Stimulated activated CD8-positive, alpha-beta memory T cell treated with anti-CD3 and anti-CD28 coated beads, Interleukin-4, amount 100 ng/mL, for 24 hours (primary cell): ENCODE results near the gene KCNA10.

Experiments used
- DNase-seq: peaks from one replicate; pipeline ENCODE4 v3.0.0-alpha.2; 2020; ENCODE audit warnings: low read depth

The KCNA10 gene

DNA sequence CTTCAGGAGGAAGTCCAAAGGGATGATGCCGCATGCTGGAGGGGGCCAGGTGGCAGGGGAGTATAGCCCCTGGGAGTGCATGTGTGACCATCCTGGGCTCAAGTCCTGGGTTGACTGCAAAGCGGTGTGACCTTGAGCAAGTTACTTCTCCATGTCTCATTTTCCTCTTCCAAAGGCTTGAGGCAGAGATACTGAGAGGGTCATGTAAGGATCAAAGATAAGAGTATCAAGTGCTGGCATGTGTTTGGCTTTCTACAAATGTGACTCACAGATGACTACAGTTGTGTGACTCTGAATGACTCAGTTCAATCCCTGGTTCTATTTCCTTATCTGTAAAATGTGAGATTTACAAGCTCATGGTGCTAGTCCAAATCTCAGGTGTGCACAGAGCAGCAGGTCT lies 41.9 kb downstream of the KCNA10 start:
- no peak for DNase-seq

DNA sequence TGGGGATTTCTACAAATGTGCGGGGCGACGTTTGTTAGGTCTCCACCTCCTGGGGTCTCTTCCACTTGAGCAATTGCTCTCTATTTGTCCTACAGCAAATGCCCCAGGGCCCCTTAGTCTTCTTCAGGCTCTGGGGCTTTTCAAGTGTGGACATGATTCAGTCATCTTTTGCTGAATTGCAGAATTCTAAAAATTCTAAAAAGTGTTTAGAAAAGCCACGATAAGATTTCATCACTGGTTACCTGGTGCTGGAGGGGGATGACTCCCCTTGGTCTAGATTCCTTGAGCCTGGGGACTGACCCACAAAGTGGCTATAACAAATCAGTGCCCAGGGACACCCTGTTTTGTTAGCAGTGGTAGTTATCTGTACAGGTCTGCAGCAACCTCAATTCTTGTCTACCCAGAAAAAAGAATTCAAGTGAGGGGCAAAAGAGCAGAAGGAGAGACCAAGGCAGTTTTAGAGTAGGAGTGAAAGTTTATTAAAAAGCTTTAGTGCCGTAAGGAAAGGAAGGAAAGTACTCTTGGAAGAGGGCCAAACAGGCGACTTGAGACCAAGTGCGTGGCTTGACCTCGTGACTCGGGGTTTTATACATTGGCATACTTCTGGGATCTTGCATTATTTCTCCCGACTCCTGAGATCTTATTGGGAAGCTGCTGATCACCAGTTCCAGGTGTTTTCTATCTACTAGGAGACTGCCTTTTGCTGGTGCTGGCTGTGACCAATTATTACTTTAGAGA lies 42.8 kb downstream of the KCNA10 start:
- DNase-seq: no peak

GRCh38 chr1:110475362-110476027 lies 43.5 kb downstream of the KCNA10 start:
- DNase-seq: no peak

DNA sequence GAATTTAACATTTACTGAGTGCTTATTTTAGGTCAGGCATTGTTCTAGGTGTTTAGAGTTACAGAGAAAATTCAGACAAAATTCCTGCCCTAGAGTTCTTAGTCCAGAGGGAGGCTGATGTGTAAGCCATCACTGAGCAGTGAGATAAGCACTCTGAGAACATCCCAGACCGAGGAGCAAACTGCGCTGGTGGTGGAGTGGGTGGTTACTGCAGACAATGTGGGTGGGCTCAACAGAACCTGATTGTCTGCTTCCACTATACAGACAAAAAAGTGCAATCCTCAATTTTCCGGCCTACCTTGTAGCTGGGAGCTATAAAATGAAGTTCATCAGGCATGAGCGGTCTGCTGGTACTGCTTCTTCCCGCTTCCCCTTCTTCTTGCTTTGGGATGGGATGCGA lies 44.5 kb downstream of the KCNA10 start:
- no peak for DNase-seq

DNA sequence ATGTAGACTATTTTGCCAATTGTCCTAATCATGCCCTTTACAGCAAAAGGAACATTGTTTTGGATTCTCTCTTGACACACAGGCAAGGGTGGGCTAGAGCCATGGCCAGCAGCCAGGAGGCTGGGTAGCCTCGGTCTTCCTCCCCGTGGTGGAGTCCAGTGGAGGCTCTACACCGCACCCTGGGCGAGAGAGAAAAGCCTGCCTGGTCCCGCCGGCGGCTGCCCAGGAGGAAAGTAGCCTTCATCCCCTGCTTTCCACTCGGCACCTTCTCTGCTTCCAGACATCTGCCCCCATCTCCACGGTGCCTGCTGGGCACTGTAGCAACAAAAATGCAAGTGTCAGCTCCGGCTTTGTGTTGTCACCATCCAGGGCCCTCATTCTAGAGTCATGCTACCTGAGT lies 46.4 kb downstream of the KCNA10 start:
- DNase-seq: no peak

DNA sequence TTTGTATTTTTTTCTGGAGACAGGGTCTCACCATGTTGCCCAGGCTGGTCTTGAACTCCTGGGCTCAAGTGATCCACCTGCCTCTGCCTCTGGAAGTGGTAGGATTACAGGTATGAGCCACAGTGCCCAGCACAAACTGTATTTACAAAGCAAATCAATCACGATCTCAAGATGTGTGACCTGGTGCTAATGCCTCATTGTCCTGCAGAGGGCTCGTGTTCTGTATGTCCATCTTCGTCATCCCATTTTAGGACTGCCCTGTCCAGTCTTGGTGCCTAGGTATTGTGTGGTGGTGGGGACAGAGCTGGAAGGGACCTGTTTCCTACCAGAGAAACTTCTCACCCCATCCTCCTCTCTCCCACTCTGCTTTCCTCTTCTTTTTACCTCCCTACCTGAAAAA lies 47.8 kb downstream of the KCNA10 start:
- no peak for DNase-seq
